ENCODE measurements around the gene MCM9. TPM values are rescaled to one million over a fixed set of nuclear protein-coding genes. Genes with fewer than 3 reads are reported as not detected.

The MCM9 gene
- total RNA-seq, 4 donors from 2014 or later, result 11.2 to 18.0 (median 17.4) TPM

DNA sequence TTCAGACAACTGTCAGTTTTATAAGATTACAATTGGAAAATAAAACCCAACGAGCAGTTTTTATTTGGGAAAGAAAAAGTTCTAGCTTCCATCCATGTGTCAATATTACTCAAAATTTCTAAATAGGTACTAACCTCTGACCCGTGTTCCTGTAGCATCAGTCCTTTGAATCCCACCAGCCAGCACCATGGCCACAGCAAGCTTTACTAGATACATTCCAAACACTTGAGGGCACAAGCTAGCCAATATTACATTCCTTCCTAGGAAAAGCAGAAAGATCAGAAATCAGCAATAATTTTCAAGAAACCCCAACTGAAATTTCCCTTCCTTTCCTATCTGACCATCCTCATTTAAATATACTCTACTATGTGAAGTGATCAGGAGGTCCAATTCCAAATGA, 21.8 kb downstream of the MCM9 start:
- TF ChIP-seq, protein P1, sequence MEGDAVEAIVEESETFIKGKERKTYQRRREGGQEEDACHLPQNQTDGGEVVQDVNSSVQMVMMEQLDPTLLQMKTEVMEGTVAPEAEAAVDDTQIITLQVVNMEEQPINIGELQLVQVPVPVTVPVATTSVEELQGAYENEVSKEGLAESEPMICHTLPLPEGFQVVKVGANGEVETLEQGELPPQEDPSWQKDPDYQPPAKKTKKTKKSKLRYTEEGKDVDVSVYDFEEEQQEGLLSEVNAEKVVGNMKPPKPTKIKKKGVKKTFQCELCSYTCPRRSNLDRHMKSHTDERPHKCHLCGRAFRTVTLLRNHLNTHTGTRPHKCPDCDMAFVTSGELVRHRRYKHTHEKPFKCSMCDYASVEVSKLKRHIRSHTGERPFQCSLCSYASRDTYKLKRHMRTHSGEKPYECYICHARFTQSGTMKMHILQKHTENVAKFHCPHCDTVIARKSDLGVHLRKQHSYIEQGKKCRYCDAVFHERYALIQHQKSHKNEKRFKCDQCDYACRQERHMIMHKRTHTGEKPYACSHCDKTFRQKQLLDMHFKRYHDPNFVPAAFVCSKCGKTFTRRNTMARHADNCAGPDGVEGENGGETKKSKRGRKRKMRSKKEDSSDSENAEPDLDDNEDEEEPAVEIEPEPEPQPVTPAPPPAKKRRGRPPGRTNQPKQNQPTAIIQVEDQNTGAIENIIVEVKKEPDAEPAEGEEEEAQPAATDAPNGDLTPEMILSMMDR (IDR thresholded peaks at IDR 0.05), result no peak
- no peak for TF ChIP-seq EP300 (IDR thresholded peaks at IDR 0.05)
- TF ChIP-seq POLR2A (IDR thresholded peaks at IDR 0.05), result no peak
- WGBS, 2 donors, result 79 to 89% methylated on average over 2 of the region's 2 CpGs
- peaks cover 0 to 93% (median 4%) of the 10 kb centered on the region in 3 donors for H3K36me3 ChIP-seq

DNA sequence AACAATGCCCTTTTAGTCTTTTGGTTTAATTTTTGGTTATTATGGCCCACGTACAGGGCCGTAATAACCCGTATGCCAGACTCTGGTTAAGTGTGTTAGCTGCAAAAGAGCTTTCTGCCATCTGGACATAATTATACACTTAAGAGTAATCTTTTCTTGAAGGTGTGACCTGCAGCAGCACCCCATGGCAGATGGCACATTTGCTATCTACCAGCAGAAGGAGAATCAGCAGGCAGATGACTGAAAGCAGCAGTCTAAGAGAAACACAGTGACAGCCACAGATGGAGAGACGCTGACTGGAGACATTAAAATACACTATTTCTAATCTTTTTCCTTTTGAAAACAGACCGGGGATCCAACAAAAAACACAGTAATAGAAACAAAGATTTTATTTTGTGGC, 22.3 kb downstream of the MCM9 start:
- DNase-seq (ENCODE audit: low spot score in 2 of 2), result no peak
- Histone ChIP-seq H3K9me3 (no peaks in the 10 kb centered on the region), H3K27ac (no peak overlapping the region), H3K36me3 (peaks cover 0 to 98% (median 4%) of the 10 kb centered on the region in 3 donors), H3K27me3 (no peaks in the 10 kb centered on the region), H3K4me1 (peaks cover 0 to 4% (median 0%) of the 10 kb centered on the region in 4 donors), H3K4me3 (no peak overlapping the region)
- WGBS, 2 donors, result 74 to 79% methylated on average over 5 of the region's 5 CpGs
- TF ChIP-seq, protein P1 (IDR thresholded peaks at IDR 0.05), result no peak
- TF ChIP-seq POLR2A (IDR thresholded peaks at IDR 0.05) (no peak), EP300 (IDR thresholded peaks at IDR 0.05) (no peak)

More for the DNA sequence above, 21.8 kb downstream of the MCM9 start:
- no peak overlapping the region for H3K4me3 ChIP-seq
- no peak overlapping the region for H3K27ac ChIP-seq
- no peak for DNase-seq (ENCODE audit: low spot score in 2 of 2)
- no peaks in the 10 kb centered on the region for H3K9me3 ChIP-seq
- no peaks in the 10 kb centered on the region for H3K27me3 ChIP-seq
- peaks cover 0 to 2% (median 0%) of the 10 kb centered on the region in 4 donors for H3K4me1 ChIP-seq

DNA sequence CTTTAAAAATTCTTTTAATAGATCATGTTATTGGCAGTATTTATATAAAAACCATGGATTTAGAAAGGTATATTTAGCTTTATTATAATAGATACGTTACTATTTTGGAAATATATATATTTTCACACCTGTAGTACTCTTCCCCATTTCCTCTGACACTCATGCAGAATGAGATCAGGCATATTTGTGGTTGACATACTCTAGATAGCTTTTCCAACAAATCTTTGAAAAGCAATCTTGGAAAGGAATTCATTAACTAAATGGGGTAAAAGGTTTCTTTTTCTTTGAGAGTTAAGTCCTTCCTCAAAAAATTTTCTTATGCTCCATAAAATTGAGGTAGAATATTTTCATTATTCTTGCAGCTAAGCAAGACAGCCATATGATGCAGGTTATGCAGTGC, 26.5 kb downstream of the MCM9 start:
- DNase-seq (ENCODE audit: low spot score in 2 of 2), result no peak
- no peaks in the 10 kb centered on the region for H3K9me3 ChIP-seq
- H3K27me3 ChIP-seq, result no peaks in the 10 kb centered on the region
- H3K4me3 ChIP-seq, result no peak overlapping the region
- H3K27ac ChIP-seq, result no peak overlapping the region
- TF ChIP-seq, protein P1 (IDR thresholded peaks at IDR 0.05), result no peak
- TF ChIP-seq EP300 (IDR thresholded peaks at IDR 0.05), result no peak
- TF ChIP-seq POLR2A (IDR thresholded peaks at IDR 0.05), result no peak
- peaks cover 0 to 90% (median 4%) of the 10 kb centered on the region in 3 donors for H3K36me3 ChIP-seq
- WGBS, 2 donors, result 71 to 77% methylated on average over 1 of the region's 1 CpG
- peaks cover 0 to 4% (median 0%) of the 10 kb centered on the region in 4 donors for H3K4me1 ChIP-seq

DNA sequence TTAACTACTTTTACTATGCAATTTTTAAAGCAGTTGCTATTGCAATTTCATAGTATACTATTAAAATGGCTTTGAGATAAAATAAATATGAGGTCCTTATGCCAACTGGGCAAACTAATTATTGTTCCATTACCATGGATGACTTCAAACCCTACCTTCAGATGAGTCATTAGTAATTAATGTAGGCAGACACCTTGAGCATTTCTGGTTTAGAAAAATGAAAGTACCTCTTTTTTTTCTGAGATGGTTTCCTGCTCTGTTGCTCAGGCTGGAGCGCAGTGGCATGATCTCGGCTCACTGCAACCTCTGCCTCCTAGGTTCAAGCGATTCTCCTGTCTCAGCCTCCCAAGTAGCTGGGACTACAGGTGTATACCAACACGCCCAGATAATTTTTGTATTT, 29.1 kb downstream of the MCM9 start:
- H3K36me3 ChIP-seq, result peaks cover 0 to 75% (median 4%) of the 10 kb centered on the region in 3 donors
- H3K9me3 ChIP-seq, result no peaks in the 10 kb centered on the region
- peaks cover 0 to 13% (median 0%) of the 10 kb centered on the region in 4 donors for H3K4me1 ChIP-seq
- no peaks in the 10 kb centered on the region for H3K27me3 ChIP-seq
- H3K4me3 ChIP-seq, result no peak overlapping the region
- no peak overlapping the region for H3K27ac ChIP-seq
- no peak for DNase-seq (ENCODE audit: low spot score in 2 of 2)
- TF ChIP-seq POLR2A (IDR thresholded peaks at IDR 0.05), result no peak
- no peak for TF ChIP-seq EP300 (IDR thresholded peaks at IDR 0.05)
- TF ChIP-seq, protein P1 (IDR thresholded peaks at IDR 0.05), result no peak
- WGBS, 2 donors, result 93 to 96% methylated on average over 4 of the region's 4 CpGs

DNA sequence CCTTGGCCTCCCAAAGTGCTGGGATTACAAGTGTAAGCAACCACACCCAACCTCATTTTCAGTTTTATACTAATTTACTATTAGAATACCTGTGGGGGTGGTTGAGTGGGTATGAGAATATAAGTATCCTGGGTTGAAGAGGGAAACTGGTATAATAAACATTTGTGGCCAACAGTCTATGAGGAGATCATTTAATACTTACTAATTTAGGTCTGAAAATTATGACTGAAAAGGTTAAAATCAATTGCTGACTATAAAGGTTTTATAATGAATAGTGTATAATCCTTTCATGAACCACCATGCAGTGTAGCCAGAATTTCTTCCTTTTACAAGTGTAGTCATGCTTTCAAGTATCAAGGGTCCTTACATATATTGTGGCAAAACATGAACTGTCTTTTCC, 29.9 kb downstream of the MCM9 start:
- TF ChIP-seq EP300 (IDR thresholded peaks at IDR 0.05) (no peak), POLR2A (IDR thresholded peaks at IDR 0.05) (no peak)
- TF ChIP-seq, protein P1 (IDR thresholded peaks at IDR 0.05), result no peak
- DNase-seq (ENCODE audit: low spot score in 2 of 2), result no peak
- H3K27ac ChIP-seq, result no peak overlapping the region
- H3K9me3 ChIP-seq, result no peaks in the 10 kb centered on the region
- H3K36me3 ChIP-seq, result peaks cover 0 to 67% (median 4%) of the 10 kb centered on the region in 3 donors
- H3K4me3 ChIP-seq, result no peak overlapping the region
- peaks cover 0 to 16% (median 1%) of the 10 kb centered on the region in 4 donors for H3K4me1 ChIP-seq
- H3K27me3 ChIP-seq, result no peaks in the 10 kb centered on the region
